HG02943 (cell line): ENCODE data around the gene ATP11A.
"Not testable (repeated sequence)": the region's sequence is repeated elsewhere in the genome, so short reads cannot be mapped to it uniquely, and the experiment has no call there.

ENCODE experiments used
- ATAC-seq: cut with Tn5 transposase; IDR thresholded peaks from one replicate; pipeline ENCODE4 v1.9.1; 2021; ENCODE audit warnings: mild to moderate bottlenecking, low read depth, moderate library complexity; ENCODE audit not compliant: unreplicated experiment

The ATP11A gene

GRCh38 chr13:112828756-112829155 lies 138.9 kb downstream of the ATP11A start:
- ATAC-seq = no peak

- no peak for ATAC-seq
These were observed 141.4 kb downstream of the ATP11A start for GRCh38 chr13:112831196-112831595.

GRCh38 chr13:112831801-112832200 lies 142.0 kb downstream of the ATP11A start:
- ATAC-seq = no peak

GRCh38 chr13:112832811-112833210 lies 143.0 kb downstream of the ATP11A start:
- no peak for ATAC-seq

- ATAC-seq = no peak
These were observed 143.9 kb downstream of the ATP11A start for GRCh38 chr13:112833551-112834257.

GRCh38 chr13:112835344-112835743 lies 145.5 kb downstream of the ATP11A start:
- no peak for ATAC-seq

- no peak for ATAC-seq
These were observed 146.0 kb downstream of the ATP11A start for GRCh38 chr13:112835796-112836195.

GRCh38 chr13:112836940-112837339 lies 147.1 kb downstream of the ATP11A start:
- no peak for ATAC-seq

GRCh38 chr13:112837371-112838037 lies 147.7 kb downstream of the ATP11A start:
- no peak for ATAC-seq

- no peak for ATAC-seq
These were observed 148.4 kb downstream of the ATP11A start for GRCh38 chr13:112838038-112838841.

GRCh38 chr13:112838842-112839117 lies 148.9 kb downstream of the ATP11A start:
- ATAC-seq = no peak

- ATAC-seq = no peak
These were observed 149.7 kb downstream of the ATP11A start for GRCh38 chr13:112839356-112840105.

GRCh38 chr13:112840472-112841302 lies 150.8 kb downstream of the ATP11A start:
- ATAC-seq = no peak

GRCh38 chr13:112841303-112842015 lies 151.6 kb downstream of the ATP11A start:
- not testable (repeated sequence) for ATAC-seq

- ATAC-seq = no peak
These were observed 152.6 kb downstream of the ATP11A start for GRCh38 chr13:112842343-112842856.

GRCh38 chr13:112842931-112843391 lies 153.1 kb downstream of the ATP11A start:
- no peak for ATAC-seq

- ATAC-seq = no peak
These were observed 153.7 kb downstream of the ATP11A start for GRCh38 chr13:112843392-112844111.

- no peak for ATAC-seq
These were observed 154.6 kb downstream of the ATP11A start for GRCh38 chr13:112844411-112844810.
